K562 (cell line): ENCODE measurements around the gene ENTPD8. TPM values are rescaled to one million over a fixed set of nuclear protein-coding genes. Genes with fewer than 3 reads are reported as not detected.

Experiments used
- MTA3 ChIP-seq: fragments of 450-650 bp; formaldehyde crosslinking; IDR thresholded peaks from 2 replicates; pipeline ENCODE4 v1.6.1; 2017; ENCODE audit warnings: mild to moderate bottlenecking, borderline replicate concordance
- RFX7 ChIP-seq: fragments of 250-450 bp; sonication (Bioruptor Pico); IDR thresholded peaks from 2 replicates; pipeline ENCODE4 v1.5.1; 2021; ENCODE audit warnings: mild to moderate bottlenecking
- polyA plus RNA-seq, 8 experiments: library from polyadenylated mRNA; depleted of rRNA in 4 of 8; stranded (reverse) in 5 of 8; unstranded in 3 of 8; fragments of >200 nt; fragmentation: Nextera tagmentation in 2 of 8; fragmentation: Illumina TruSeq in 1 of 8; extraction: Ambion mirVana in 2 of 8; extraction: Trizol in 1 of 8; gene quantifications; 2 replicates each; pipeline versions ENCODE4 v1.2.1 to v1.2.3, GENCODE V29; 2011 to 2014; ENCODE audit warnings: inconsistent platforms in 1 of 8, missing spikeins in 1 of 8
- total RNA-seq, 7 experiments: library from RNA; depleted of rRNA in 6 of 7; stranded (reverse); fragments of >200 nt in 6 of 7; fragmentation: Illumina TruSeq in 2 of 7; extraction: Trizol in 2 of 7; gene quantifications; 2 replicates each; pipeline versions ENCODE4 v1.2.1 to v1.2.3, GENCODE V29; 2011 to 2021; ENCODE audit warnings: low replicate concordance in 1 of 7
- TF ChIP-seq, protein P1 (sequence below): sonication (generic); formaldehyde crosslinking; IDR thresholded peaks from 2 replicates; pipeline ENCODE4 v1.8.0; 2022; ENCODE audit warnings: mild to moderate bottlenecking, missing genetic modification reagents
- TF ChIP-seq, protein P2 (sequence below), 2 experiments: fragments of 450-650 bp; conservative IDR thresholded peaks; 2 replicates each; pipeline ENCODE4 v1.6.1; 2017; ENCODE audit warnings: mild to moderate bottlenecking in 2 of 2, moderate library complexity in 2 of 2

Gene ENTPD8
- total and polyA plus RNA-seq, 9 of the 15 experiments (the other 6 are each of a cell fraction or from before 2014, with no cell fraction given) = 0.06 to 0.27 (median 0.19) TPM; not detected in 5

- TF ChIP-seq, protein P1, sequence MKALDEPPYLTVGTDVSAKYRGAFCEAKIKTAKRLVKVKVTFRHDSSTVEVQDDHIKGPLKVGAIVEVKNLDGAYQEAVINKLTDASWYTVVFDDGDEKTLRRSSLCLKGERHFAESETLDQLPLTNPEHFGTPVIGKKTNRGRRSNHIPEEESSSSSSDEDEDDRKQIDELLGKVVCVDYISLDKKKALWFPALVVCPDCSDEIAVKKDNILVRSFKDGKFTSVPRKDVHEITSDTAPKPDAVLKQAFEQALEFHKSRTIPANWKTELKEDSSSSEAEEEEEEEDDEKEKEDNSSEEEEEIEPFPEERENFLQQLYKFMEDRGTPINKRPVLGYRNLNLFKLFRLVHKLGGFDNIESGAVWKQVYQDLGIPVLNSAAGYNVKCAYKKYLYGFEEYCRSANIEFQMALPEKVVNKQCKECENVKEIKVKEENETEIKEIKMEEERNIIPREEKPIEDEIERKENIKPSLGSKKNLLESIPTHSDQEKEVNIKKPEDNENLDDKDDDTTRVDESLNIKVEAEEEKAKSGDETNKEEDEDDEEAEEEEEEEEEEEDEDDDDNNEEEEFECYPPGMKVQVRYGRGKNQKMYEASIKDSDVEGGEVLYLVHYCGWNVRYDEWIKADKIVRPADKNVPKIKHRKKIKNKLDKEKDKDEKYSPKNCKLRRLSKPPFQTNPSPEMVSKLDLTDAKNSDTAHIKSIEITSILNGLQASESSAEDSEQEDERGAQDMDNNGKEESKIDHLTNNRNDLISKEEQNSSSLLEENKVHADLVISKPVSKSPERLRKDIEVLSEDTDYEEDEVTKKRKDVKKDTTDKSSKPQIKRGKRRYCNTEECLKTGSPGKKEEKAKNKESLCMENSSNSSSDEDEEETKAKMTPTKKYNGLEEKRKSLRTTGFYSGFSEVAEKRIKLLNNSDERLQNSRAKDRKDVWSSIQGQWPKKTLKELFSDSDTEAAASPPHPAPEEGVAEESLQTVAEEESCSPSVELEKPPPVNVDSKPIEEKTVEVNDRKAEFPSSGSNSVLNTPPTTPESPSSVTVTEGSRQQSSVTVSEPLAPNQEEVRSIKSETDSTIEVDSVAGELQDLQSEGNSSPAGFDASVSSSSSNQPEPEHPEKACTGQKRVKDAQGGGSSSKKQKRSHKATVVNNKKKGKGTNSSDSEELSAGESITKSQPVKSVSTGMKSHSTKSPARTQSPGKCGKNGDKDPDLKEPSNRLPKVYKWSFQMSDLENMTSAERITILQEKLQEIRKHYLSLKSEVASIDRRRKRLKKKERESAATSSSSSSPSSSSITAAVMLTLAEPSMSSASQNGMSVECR = no peak
- TF ChIP-seq, protein P2, sequence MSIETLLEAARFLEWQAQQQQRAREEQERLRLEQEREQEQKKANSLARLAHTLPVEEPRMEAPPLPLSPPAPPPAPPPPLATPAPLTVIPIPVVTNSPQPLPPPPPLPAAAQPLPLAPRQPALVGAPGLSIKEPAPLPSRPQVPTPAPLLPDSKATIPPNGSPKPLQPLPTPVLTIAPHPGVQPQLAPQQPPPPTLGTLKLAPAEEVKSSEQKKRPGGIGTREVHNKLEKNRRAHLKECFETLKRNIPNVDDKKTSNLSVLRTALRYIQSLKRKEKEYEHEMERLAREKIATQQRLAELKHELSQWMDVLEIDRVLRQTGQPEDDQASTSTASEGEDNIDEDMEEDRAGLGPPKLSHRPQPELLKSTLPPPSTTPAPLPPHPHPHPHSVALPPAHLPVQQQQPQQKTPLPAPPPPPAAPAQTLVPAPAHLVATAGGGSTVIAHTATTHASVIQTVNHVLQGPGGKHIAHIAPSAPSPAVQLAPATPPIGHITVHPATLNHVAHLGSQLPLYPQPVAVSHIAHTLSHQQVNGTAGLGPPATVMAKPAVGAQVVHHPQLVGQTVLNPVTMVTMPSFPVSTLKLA (conservative IDR thresholded peaks at IDR 0.05) = no peak
- TF ChIP-seq RFX7 (CRISPR knock-in tag) (no peak), MTA3 (no peak)
Measured at GRCh38 chr9:137487454-137488326, 46.5 kb upstream of the ENTPD8 start (continued).
